ENCODE data around the gene PTH2R.

Gene PTH2R, protein sequence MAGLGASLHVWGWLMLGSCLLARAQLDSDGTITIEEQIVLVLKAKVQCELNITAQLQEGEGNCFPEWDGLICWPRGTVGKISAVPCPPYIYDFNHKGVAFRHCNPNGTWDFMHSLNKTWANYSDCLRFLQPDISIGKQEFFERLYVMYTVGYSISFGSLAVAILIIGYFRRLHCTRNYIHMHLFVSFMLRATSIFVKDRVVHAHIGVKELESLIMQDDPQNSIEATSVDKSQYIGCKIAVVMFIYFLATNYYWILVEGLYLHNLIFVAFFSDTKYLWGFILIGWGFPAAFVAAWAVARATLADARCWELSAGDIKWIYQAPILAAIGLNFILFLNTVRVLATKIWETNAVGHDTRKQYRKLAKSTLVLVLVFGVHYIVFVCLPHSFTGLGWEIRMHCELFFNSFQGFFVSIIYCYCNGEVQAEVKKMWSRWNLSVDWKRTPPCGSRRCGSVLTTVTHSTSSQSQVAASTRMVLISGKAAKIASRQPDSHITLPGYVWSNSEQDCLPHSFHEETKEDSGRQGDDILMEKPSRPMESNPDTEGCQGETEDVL

DNA sequence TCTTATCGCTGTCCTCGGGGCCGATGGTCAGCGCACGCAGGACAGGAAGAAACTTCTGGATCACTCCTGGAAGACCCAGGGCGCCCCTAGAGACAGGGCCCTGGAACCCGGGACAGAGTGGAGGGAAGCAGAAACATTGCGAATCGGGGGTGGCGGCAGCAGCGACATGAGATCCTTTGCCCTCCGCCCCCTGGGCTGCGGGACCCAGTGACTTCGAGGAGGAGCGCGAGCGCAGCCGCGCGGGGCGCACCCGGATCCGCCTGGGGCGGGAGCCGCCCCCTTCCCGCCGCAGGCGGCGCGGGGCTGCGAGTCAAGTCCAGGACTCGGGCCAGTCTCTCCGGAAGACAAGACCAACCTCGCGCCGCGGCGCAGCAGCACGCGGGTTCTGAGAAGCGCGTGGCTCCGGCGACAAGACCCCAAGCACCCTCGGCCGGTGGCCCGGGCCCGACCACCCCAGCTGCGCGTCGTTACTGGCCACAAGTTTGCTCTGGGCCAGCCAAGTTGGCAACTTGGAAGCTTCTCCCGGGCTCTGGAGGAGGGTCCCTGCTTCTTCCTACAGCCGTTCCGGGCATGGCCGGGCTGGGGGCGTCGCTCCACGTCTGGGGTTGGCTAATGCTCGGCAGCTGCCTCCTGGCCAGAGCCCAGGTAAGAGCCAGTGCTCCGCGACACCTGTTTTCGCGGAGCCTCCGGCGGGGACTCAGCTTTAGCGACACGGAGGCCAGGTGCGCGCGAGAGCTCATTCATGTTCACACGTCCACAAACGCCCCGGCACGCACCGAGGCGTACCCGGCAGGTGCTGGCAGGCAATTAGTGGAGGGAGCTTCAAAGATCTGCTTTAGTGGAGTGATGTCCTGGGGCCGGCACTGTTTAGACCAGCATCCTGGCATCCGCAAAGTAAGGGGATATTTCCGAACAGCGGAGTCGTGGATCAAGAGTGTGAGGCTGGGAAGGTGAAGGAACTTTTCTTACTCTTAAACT lies at the start of gene PTH2R:
TSS of gene PTH2R (plus strand) at position 319 of the 978 bp plus-strand sequence. CDS start at position 571, 252 bp downstream.
- peaks cover 46% of the 10 kb centered on the region for H3K27me3 Mint-ChIP-seq
- H3K36me3 Mint-ChIP-seq: no peaks in the 10 kb centered on the region
- H3K27ac Mint-ChIP-seq: no peak within 1 kb of the TSS
- H3K9me3 Mint-ChIP-seq: no peaks in the 10 kb centered on the region
- peak within 1 kb of the TSS; percentile 37 for H3K4me3 Mint-ChIP-seq
- H3K4me1 Mint-ChIP-seq: peaks cover 4% of the 10 kb centered on the region

DNA sequence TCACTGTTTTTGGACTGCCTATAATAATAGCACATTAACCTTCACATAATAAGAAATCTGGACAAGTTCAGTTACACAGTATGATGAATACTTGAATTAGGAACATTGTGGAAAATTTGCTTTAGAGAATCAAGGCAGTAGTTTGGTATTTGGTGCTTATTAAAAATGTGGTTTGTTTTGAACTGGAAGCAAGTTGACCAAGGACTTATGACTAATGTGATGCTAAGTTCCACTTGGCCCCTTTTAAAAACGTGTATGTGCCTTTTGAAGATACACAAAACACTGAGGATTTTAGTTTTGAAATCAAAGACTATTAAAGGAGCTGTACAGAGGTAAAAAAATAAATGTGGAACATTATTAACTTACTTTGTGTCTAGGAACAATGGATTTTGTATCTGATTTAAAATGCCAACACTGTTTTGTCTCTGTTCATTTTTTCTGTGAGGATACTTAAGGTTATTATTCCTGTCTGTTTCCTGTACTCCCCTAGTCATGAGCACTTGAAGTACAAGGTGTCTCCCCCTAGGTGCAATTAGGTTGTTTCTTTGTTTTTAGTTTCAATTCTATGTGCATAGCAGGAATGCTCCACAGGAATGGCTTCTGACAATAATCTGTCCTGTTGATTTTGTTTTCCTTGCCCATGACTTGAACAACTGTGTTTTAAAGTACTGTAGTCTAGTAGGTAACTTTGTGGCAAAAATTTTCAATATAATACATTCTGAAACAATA lies 49.6 kb upstream of the PTH2R start:
- no peaks in the 10 kb centered on the region for H3K27me3 Mint-ChIP-seq
- H3K4me3 Mint-ChIP-seq: no peak overlapping the region
- peaks cover 11% of the 10 kb centered on the region for H3K36me3 Mint-ChIP-seq
- no peaks in the 10 kb centered on the region for H3K9me3 Mint-ChIP-seq
- peak overlapping the region; percentile 66 for H3K27ac Mint-ChIP-seq
- H3K4me1 Mint-ChIP-seq: peaks cover 7% of the 10 kb centered on the region

DNA sequence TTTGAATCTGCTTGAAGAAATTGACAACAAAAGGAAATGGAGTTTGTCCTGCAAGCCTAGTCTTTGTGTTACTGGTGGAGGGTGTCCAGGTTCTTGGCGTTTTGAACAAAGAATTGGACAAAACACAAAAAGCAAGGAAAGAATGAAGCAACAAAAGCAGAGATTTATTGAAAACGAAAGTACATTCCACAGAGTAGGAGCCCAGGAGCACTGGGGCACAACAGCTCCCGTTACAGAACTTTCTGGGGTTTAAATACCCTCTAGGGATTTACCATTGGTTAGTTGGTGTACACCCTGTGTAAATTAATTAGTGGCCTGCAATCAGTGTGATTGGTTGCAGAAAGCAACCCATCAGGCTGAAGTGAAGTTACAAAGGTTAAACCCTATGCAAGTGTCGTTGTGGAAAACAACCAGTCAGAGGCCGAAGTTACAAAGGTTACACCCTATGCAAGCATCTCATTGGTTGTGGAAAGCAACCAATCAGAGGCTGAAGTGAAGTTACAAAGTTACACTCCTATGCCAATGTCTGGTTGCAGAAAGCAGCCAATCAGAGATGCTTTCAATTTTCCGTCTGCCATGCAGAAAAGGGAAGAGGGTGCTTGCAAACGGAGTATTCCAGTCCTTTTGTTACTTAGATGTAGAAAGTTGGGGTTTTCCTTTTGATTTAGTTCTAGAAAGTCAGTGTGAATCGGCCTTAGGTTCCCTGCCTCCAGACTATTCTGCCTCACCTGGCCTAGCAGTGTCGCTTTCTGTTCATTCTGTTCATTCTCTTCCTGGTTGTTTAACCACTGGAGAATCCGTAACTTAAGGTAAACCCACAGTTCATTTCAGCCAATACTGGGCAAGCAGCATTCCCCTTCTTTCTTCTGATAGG lies 47.6 kb upstream of the PTH2R start:
- no peaks in the 10 kb centered on the region for H3K9me3 Mint-ChIP-seq
- H3K4me1 Mint-ChIP-seq: peaks cover 7% of the 10 kb centered on the region
- no peaks in the 10 kb centered on the region for H3K27me3 Mint-ChIP-seq
- peaks cover 5% of the 10 kb centered on the region for H3K36me3 Mint-ChIP-seq
- peak overlapping the region; percentile 14 for H3K27ac Mint-ChIP-seq
- H3K4me3 Mint-ChIP-seq: no peak overlapping the region

DNA sequence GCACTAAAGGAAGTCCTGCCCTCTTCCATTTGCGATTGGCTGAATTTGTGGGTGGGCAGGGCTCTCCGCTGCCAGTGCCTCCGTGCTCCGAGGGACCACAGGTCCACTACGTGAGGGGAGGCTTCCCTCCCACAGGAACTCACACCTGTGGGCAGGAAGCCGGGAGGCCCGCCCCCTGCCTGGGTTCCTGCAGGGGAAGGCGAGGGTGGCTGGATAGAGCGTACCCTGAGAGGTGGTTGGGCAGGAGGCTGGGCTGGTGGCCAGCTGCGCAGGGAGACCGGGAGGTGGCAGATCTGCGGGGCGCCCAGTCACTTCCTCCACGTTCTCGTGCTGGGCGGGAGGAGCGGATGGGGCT lies 47.0 kb upstream of the PTH2R start:
- no peaks in the 10 kb centered on the region for H3K9me3 Mint-ChIP-seq
- no peaks in the 10 kb centered on the region for H3K27me3 Mint-ChIP-seq
- H3K4me1 Mint-ChIP-seq: peaks cover 7% of the 10 kb centered on the region
- H3K36me3 Mint-ChIP-seq: peaks cover 4% of the 10 kb centered on the region
- no peak overlapping the region for H3K4me3 Mint-ChIP-seq
- H3K27ac Mint-ChIP-seq: no peak overlapping the region

DNA sequence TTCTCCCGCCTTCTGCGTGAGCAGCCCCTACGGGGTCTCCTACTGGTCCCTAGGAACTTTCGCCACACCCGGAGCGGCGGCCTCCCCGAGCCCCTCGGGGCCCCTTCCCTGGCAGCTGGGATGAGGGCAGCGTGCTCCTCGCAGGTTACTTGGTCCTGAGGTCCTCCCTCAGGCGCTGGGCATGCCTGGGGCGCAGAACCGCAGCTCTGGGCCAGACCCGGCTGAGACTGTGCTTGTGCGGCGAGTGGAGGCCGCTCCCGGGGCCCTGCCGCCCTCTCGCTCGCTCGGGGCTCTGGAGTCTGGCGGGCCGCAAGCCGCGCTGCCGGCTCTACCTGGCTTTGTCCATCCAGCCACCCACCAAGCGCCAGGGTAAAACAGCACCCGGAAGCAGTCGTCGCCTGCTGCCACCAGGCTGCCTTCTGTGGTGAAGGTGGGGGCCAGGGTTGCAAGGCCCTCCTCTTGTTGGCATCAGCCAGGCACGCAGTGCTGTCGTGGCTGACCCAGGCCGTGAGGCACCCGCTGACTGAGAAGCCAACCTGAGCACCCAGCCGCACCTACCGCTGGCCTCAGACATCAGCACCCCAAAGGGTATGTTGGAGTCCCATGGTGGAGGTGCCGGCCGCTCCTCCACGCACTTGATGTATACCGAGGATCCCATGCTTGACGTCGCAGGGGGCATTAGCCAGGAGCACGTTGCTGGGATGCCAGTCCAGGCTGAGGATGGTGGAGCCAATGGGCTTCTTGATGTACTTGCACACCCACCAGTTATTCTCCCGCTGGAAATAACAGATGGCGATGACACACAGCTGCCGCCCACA lies 46.1 kb upstream of the PTH2R start:
- H3K4me1 Mint-ChIP-seq: peaks cover 7% of the 10 kb centered on the region
- H3K27ac Mint-ChIP-seq: no peak overlapping the region
- H3K4me3 Mint-ChIP-seq: no peak overlapping the region
- H3K9me3 Mint-ChIP-seq: peaks cover 5% of the 10 kb centered on the region
- H3K36me3 Mint-ChIP-seq: peaks cover 7% of the 10 kb centered on the region
- H3K27me3 Mint-ChIP-seq: no peaks in the 10 kb centered on the region

DNA sequence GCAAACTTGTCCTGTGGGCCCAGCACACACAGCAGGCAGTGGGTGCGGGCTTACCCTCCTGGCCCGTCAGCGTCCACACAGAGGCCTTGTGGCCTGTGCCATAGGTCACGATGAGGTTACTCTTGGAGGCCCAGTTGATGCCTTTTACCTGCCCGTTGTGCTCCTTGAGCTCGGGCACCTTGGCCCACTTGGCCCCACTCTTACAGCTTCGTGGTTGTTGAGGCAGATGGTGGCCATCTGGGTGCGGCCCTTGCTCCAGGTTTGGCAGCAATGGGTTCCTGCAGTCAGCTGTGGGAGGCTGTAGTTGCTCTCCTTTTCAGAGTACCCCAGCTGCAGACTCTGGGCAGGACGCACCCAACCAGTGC lies 45.5 kb upstream of the PTH2R start:
- Mint-ChIP-seq H3K36me3 (peaks cover 7% of the 10 kb centered on the region), H3K27ac (no peak overlapping the region), H3K27me3 (no peaks in the 10 kb centered on the region), H3K4me3 (no peak overlapping the region), H3K4me1 (peaks cover 7% of the 10 kb centered on the region), H3K9me3 (peaks cover 5% of the 10 kb centered on the region)

DNA sequence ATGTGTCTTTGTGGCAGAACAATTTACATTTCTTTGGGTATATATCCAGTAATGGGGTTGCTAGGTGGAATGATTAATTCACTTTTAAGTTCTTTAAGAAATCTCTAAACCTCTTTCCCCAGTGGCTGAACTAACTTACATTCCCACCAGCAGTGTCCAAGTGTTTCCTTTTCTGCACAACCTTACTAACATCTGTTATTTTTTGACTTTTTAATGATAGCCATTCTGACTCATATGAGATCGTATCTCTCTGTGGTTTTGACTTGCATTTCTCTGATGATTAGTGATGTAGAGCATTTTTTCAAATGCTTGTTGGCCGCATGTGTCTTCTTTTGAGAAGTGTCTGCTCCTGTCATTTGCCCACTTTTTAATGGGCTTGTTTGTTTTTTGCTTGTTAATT lies 43.1 kb upstream of the PTH2R start:
- H3K4me1 Mint-ChIP-seq: no peaks in the 10 kb centered on the region
- H3K4me3 Mint-ChIP-seq: no peak overlapping the region
- H3K36me3 Mint-ChIP-seq: peaks cover 7% of the 10 kb centered on the region
- no peak overlapping the region for H3K27ac Mint-ChIP-seq
- no peaks in the 10 kb centered on the region for H3K27me3 Mint-ChIP-seq
- H3K9me3 Mint-ChIP-seq: peaks cover 5% of the 10 kb centered on the region

DNA sequence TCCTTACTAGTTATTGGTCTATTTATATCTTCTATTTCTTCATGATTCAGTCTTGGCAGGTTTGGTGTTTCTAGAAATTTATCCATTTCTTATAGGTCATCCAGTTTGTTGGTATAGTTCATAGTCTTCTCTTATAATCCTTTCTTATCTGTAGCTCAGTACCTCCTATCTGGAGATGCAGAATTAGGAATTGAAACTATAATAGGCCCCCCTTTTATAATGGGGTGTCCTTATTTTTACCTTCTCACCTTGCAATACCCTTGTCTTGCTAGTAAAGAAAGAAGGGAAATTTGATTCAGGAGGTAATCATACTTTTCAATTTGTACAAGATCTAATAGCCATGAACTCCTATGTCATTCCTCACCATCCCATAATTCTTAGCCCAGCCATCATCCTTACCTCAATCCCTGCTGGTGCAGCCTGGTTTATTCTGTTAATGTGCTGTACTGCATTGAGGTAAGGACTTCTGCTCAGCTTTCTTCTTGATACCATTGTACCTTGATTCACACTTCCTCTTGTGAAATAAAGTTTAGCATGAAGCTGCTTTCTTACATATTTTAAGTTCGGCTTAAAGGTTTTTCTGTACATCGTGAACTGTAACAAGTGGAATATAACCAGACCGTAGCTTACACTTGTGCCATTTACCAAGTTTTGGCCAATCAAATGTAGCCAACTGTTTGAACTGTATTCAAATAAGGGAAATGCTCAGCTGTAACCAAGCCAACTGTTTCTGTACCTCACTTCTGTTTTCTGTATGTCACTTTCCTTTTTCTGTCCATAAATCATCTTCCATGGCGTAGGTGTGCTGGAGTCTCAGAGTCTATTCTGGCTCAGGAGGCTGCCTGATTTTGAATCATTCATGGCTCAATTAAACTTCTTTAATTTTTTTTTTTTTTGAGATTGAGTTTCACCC lies 40.1 kb upstream of the PTH2R start:
- Mint-ChIP-seq H3K27me3 (no peaks in the 10 kb centered on the region), H3K9me3 (peaks cover 5% of the 10 kb centered on the region), H3K27ac (no peak overlapping the region), H3K36me3 (peaks cover 3% of the 10 kb centered on the region), H3K4me1 (no peaks in the 10 kb centered on the region), H3K4me3 (no peak overlapping the region)

DNA sequence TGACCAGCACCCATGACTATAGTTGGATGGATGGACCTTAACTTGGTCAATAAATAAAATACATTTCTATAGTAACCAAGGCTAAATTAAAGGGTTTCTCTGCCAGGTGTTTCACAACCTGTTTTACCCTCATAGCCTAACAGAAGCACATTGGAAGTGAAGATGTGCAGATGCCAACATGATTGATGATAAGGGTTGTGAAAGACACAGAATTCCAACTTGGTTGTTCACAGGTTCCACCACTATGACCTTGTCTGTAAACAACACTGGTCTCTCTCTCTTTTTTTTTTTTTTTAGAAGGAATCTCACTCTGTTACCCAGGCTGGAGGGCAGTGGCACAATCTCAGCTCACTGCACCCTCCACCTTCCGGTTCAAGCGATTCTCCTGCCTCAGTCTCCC lies 37.5 kb upstream of the PTH2R start:
- no peak overlapping the region for H3K27ac Mint-ChIP-seq
- no peak overlapping the region for H3K4me3 Mint-ChIP-seq
- H3K27me3 Mint-ChIP-seq: peaks cover under 1% of the 10 kb centered on the region
- no peaks in the 10 kb centered on the region for H3K4me1 Mint-ChIP-seq
- peaks cover 5% of the 10 kb centered on the region for H3K9me3 Mint-ChIP-seq
- peaks cover 2% of the 10 kb centered on the region for H3K36me3 Mint-ChIP-seq

DNA sequence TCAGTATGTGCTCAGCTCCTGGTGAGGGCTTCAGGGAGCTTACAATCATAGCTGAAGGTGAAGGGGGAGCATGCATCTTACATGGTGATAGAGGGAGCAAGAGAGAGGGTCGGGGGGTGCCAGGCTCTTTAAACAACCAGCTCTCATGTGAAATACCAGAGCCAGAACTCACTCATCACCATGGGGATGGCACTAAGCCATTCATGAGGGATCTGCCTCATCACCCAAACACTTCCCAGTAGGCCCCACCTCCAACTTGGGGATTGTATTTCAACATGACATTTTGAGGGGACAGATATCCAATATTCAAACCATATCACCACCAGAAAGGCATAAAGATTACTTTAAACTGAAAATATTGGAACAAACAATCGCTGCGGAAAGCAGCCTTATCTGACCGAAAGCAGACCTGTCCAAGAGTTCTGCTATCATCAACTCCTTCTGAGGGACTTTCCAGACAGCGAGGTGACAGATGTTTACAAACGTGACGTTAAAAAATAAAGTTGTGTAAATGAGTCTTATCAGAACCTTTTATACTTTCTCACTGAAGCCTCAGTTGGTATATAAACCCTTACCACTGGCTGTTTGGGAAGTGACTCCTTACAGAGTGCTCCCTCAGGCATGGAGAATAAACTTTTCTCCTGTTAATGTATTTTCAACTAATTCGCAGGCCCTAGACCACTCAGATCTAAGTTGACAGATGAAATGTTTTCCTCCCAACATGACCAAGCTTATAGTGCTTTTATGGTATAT lies 35.5 kb upstream of the PTH2R start:
- Mint-ChIP-seq H3K27ac (no peak overlapping the region), H3K27me3 (peaks cover 2% of the 10 kb centered on the region), H3K4me3 (no peak overlapping the region), H3K9me3 (no peaks in the 10 kb centered on the region), H3K4me1 (no peaks in the 10 kb centered on the region), H3K36me3 (no peaks in the 10 kb centered on the region)

DNA sequence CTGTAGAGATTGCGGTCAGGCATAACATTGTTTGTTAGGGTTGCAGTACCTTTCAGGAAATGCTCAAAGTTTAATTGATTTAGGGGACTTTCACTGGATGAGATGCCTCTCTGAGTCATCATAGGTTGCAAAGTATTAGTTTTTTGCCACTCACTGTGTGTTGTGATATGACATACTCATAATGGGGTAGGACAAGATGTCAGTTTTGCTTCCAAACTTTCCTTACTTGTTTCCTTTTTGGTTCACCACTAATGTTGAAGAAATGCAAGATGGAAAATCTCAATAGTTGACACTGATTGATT lies 35.0 kb upstream of the PTH2R start:
- Mint-ChIP-seq H3K27ac (no peak overlapping the region), H3K27me3 (peaks cover 2% of the 10 kb centered on the region), H3K4me3 (no peak overlapping the region), H3K4me1 (no peaks in the 10 kb centered on the region), H3K9me3 (no peaks in the 10 kb centered on the region), H3K36me3 (no peaks in the 10 kb centered on the region)

DNA sequence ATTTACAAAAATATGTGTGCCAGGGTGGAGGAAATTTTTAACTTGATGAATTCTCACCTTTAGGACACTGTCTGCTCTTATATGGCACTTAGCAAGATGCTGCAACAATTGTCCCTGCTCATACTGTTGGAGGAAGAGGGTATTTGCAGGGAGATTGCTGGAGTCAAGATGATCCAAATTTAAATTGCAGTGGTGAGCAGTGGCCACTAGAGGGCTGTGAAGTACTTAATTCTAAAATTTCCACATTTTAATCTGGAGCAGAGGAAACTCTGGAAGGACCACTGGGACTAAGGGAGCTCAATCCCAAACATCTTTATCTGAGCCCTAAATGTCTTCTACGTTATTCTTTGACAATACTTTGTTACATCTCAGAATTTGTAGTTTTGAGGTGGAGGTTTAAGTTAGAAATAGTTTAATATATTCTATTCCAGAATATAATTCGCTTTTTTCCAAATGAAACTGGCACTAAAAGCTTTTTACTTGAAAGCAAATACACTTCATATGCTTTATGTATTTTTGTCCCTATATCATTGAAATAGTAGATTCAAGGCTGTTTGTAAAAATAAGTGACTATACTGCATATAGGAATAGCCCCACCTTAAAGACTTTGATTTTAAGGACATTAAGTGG lies 33.0 kb upstream of the PTH2R start:
- Mint-ChIP-seq H3K4me3 (no peak overlapping the region), H3K36me3 (no peaks in the 10 kb centered on the region), H3K9me3 (no peaks in the 10 kb centered on the region), H3K27ac (no peak overlapping the region), H3K4me1 (no peaks in the 10 kb centered on the region), H3K27me3 (peaks cover 3% of the 10 kb centered on the region)

Measured in activated naive CD4-positive, alpha-beta T cell treated with anti-CD3 and anti-CD28 coated beads, Interleukin-2, amount 50 U/mL, for 24 hours (primary cell).